ENCODE results near the gene CDH13.

DNA sequence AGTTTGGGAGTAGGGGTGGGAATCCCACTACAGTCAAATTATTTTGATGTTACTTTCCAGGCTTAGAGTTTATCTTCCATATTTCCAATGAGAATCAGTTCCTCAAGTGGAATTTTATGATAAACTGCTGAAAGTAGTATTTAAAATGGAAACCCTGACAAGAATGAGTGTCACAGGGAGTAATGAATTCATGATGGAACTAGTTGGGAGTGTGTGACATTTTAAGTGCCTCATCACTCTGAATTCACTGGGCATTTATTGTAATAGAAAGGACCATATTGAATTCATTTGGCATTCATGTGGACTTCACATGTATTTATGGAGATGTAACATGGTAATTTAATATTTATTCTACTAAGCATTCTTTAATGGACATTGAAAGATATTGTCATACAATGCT lies 320.9 kb downstream of the CDH13 start:
- no peak for TF ChIP-seq EZH2 (IDR thresholded peaks at IDR 0.05; ENCODE audit: low read depth, low read length, severe bottlenecking)
- TF ChIP-seq, protein P1, sequence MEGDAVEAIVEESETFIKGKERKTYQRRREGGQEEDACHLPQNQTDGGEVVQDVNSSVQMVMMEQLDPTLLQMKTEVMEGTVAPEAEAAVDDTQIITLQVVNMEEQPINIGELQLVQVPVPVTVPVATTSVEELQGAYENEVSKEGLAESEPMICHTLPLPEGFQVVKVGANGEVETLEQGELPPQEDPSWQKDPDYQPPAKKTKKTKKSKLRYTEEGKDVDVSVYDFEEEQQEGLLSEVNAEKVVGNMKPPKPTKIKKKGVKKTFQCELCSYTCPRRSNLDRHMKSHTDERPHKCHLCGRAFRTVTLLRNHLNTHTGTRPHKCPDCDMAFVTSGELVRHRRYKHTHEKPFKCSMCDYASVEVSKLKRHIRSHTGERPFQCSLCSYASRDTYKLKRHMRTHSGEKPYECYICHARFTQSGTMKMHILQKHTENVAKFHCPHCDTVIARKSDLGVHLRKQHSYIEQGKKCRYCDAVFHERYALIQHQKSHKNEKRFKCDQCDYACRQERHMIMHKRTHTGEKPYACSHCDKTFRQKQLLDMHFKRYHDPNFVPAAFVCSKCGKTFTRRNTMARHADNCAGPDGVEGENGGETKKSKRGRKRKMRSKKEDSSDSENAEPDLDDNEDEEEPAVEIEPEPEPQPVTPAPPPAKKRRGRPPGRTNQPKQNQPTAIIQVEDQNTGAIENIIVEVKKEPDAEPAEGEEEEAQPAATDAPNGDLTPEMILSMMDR (IDR thresholded peaks at IDR 0.05; ENCODE audit: control extremely low read depth in 1 of 3, insufficient read depth in 1 of 3, low read depth in 1 of 3, low read length in 3 of 3), result no peak
- no peak for TF ChIP-seq EP300 (IDR thresholded peaks at IDR 0.05; ENCODE audit: borderline replicate concordance in 1 of 2, low read depth in 2 of 2, low read length in 2 of 2)
- no peak for TF ChIP-seq GTF2F1 (IDR thresholded peaks at IDR 0.05; ENCODE audit: borderline replicate concordance, low read depth, low read length)
- TF ChIP-seq TEAD4 (IDR thresholded peaks at IDR 0.05; ENCODE audit: low read depth, low read length), result no peak
- no peak for TF ChIP-seq POLR2AphosphoS5 (IDR thresholded peaks at IDR 0.05; ENCODE audit: low read depth, low read length)
- TF ChIP-seq POLR2A (IDR thresholded peaks at IDR 0.05; ENCODE audit: control extremely low read depth in 1 of 2, low read depth in 2 of 2, low read length in 2 of 2), result no peak
- no peak for TF ChIP-seq JUND (IDR thresholded peaks at IDR 0.05; ENCODE audit: low read length)
- no peak for TF ChIP-seq BCL11A (IDR thresholded peaks at IDR 0.05; ENCODE audit: low read depth in 2 of 2, low read length in 2 of 2)
